ENCODE data around the gene CAND1.

The CAND1 gene

DNA sequence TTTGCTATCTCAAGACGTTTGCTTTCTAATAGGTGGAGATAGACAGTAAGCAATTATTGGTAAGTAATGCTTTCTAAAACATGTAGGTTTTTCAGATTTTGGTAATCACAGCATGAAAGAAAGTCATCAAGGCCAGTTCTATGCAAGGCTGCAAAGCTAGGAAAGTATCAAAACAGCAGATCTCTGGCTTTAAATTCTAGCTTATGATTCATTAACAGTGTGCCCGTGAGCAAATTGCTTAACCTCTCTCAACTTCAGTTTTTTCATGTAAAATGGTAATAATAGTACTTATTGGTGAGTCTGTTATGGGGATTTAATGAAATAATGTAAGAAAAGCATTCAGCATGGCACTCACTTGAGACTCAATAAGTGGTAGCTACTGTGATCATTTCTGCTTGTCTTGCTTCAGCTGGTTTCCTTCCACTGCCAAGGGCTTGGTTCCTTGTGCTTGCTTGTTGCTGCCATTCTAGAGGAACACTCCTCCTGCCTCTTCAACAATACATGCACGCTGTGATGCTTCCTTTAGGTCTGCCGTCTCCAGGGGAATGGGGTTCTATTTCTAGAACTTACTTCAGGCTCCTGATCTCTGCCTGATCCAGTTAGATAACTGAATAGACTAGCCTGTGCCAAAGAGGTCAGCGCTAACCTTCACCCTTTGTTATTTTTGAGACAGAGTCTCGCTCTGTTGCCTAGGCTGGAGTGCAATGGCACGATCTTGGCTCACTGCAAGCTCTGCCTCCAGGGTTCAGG, 88.4 kb downstream of the CAND1 start:
- no peak overlapping the region for H3K9ac ChIP-seq (ENCODE audit: low read length)
- no peak overlapping the region for H3K4me2 ChIP-seq (ENCODE audit: low read depth, low read length, poor library complexity, severe bottlenecking)
- TF ChIP-seq, protein P1, sequence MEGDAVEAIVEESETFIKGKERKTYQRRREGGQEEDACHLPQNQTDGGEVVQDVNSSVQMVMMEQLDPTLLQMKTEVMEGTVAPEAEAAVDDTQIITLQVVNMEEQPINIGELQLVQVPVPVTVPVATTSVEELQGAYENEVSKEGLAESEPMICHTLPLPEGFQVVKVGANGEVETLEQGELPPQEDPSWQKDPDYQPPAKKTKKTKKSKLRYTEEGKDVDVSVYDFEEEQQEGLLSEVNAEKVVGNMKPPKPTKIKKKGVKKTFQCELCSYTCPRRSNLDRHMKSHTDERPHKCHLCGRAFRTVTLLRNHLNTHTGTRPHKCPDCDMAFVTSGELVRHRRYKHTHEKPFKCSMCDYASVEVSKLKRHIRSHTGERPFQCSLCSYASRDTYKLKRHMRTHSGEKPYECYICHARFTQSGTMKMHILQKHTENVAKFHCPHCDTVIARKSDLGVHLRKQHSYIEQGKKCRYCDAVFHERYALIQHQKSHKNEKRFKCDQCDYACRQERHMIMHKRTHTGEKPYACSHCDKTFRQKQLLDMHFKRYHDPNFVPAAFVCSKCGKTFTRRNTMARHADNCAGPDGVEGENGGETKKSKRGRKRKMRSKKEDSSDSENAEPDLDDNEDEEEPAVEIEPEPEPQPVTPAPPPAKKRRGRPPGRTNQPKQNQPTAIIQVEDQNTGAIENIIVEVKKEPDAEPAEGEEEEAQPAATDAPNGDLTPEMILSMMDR (IDR thresholded peaks at IDR 0.05; ENCODE audit: insufficient read depth, low read length, poor library complexity, severe bottlenecking), result no peak
- TF ChIP-seq EZH2phosphoT487 (conservative IDR thresholded peaks at IDR 0.05; ENCODE audit: low read length), result no peak
- no peak overlapping the region for H3K4me3 ChIP-seq (ENCODE audit: insufficient read depth, low read length, poor library complexity, severe bottlenecking)
- H3K9me3 ChIP-seq (ENCODE audit: insufficient read depth, low read length), result no peaks in the 10 kb centered on the region; the same call in 1 of the 2 replicates
- H3F3A ChIP-seq (ENCODE audit: insufficient read depth), result no peaks in the 10 kb centered on the region
- H3K9me2 ChIP-seq (replicated peaks; ENCODE audit: insufficient read depth, low read length), result no peaks in the 10 kb centered on the region
- no peak overlapping the region for H3K27ac ChIP-seq (ENCODE audit: low read depth, low read length)
- H4K20me1 ChIP-seq (ENCODE audit: low read depth, low read length), result no peaks in the 10 kb centered on the region
- H3K79me2 ChIP-seq (ENCODE audit: insufficient read depth, low read length), result no peaks in the 10 kb centered on the region
- no peak overlapping the region for H2AFZ ChIP-seq (ENCODE audit: low read depth, low read length, severe bottlenecking)
- H3K27me3 ChIP-seq (ENCODE audit: low read length), result no peaks in the 10 kb centered on the region
- no peaks in the 10 kb centered on the region for H3K36me3 ChIP-seq (ENCODE audit: low read length)

DNA sequence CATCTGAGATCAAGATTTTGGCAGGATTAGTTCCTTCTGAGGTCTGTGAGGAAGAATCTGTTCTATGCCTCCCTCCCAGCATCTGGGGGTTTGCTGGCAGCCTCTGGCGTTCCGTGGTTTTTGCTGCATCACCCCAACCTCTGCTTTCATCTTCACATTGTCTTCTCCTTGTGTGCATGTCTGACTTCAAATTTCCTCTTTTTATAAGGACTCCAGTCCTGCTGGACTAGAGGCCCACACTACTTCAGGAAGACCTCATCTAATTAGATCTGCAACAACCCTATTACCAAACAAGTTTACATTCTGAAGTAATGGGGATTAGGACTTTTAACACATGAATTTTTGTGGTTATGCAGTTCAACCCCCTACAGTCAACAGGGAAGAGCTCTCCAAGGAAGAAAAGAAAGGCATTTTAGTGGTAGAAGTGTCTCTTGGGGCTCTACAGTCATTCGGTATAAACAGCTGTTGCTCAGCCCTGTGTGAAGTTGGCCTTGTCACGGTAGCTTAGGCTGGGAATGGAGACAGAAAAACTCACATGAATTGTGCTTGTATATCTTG, 89.7 kb downstream of the CAND1 start:
- Histone ChIP-seq H3F3A (ENCODE audit: insufficient read depth) (no peaks in the 10 kb centered on the region), H3K27ac (ENCODE audit: low read depth, low read length) (no peak overlapping the region), H2AFZ (ENCODE audit: low read depth, low read length, severe bottlenecking) (no peak overlapping the region), H3K9me2 (replicated peaks; ENCODE audit: insufficient read depth, low read length) (no peaks in the 10 kb centered on the region), H4K20me1 (ENCODE audit: low read depth, low read length) (no peaks in the 10 kb centered on the region), H3K4me2 (ENCODE audit: low read depth, low read length, poor library complexity, severe bottlenecking) (no peak overlapping the region), H3K9ac (ENCODE audit: low read length) (no peak overlapping the region), H3K36me3 (ENCODE audit: low read length) (no peaks in the 10 kb centered on the region), H3K27me3 (ENCODE audit: low read length) (no peaks in the 10 kb centered on the region), H3K79me2 (ENCODE audit: insufficient read depth, low read length) (no peaks in the 10 kb centered on the region), H3K4me3 (ENCODE audit: insufficient read depth, low read length, poor library complexity, severe bottlenecking) (no peak overlapping the region), H3K9me3 (ENCODE audit: insufficient read depth, low read length) (no peaks in the 10 kb centered on the region; the same call in 1 of the 2 replicates)
- TF ChIP-seq, protein P1 (IDR thresholded peaks at IDR 0.05; ENCODE audit: insufficient read depth, low read length, poor library complexity, severe bottlenecking), result no peak
- TF ChIP-seq EZH2phosphoT487 (conservative IDR thresholded peaks at IDR 0.05; ENCODE audit: low read length), result no peak

DNA sequence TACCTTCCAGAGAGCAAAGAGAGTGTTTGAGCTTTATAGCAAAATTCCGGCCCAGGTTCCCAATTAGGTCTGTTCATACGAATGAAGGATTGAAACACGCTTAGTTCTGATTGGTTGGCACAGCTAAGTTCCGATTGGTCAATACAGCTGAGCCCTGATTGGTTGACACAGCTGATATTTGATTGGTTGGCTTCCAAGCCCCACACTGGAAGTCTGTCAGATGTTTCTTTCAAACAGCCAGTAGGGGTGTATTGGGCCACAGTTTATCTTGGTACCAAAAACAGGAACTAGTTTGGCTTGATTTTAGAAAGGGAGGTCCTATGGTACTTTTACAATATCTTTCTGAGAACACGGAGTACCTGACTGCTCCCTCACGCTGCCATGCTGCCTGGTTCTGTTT, 93.4 kb downstream of the CAND1 start:
- Histone ChIP-seq H3K9me3 (ENCODE audit: insufficient read depth, low read length) (no peaks in the 10 kb centered on the region; the same call in 1 of the 2 replicates), H3K27ac (ENCODE audit: low read depth, low read length) (no peak overlapping the region), H3K9me2 (replicated peaks; ENCODE audit: insufficient read depth, low read length) (no peaks in the 10 kb centered on the region), H3K4me3 (ENCODE audit: insufficient read depth, low read length, poor library complexity, severe bottlenecking) (no peak overlapping the region), H3K36me3 (ENCODE audit: low read length) (no peaks in the 10 kb centered on the region), H3K4me2 (ENCODE audit: low read depth, low read length, poor library complexity, severe bottlenecking) (no peak overlapping the region), H4K20me1 (ENCODE audit: low read depth, low read length) (no peaks in the 10 kb centered on the region), H3F3A (ENCODE audit: insufficient read depth) (no peaks in the 10 kb centered on the region), H3K27me3 (ENCODE audit: low read length) (no peaks in the 10 kb centered on the region), H3K79me2 (ENCODE audit: insufficient read depth, low read length) (no peaks in the 10 kb centered on the region), H3K9ac (ENCODE audit: low read length) (no peak overlapping the region), H2AFZ (ENCODE audit: low read depth, low read length, severe bottlenecking) (no peak overlapping the region)
- TF ChIP-seq EZH2phosphoT487 (conservative IDR thresholded peaks at IDR 0.05; ENCODE audit: low read length), result no peak
- TF ChIP-seq, protein P1 (IDR thresholded peaks at IDR 0.05; ENCODE audit: insufficient read depth, low read length, poor library complexity, severe bottlenecking), result no peak
